A673 (cell line): Measurements from ENCODE around the gene NEIL3. TPM values are rescaled to one million over a fixed set of nuclear protein-coding genes. Genes with fewer than 3 reads are reported as not detected.

ENCODE experiments used
- BruUV-seq: library from RNA; stranded (reverse); fragments of 400-500 nt; replicated peaks from 2 replicates; lab custom pipeline; 2021; lab: Mats Ljungman, UMichigan
- CTCF ChIA-PET: fragments of 300-600 bp; sonication (Branson Sonifier 250); formaldehyde crosslinking; loops from one replicate; lab custom pipeline; 2022; ENCODE audit warnings: antibody characterized with exemption; lab: Charles Lee
- POLR2A ChIA-PET: fragments of 300-600 bp; sonication (Branson Sonifier 250); formaldehyde crosslinking; loops from one replicate; lab custom pipeline; 2022; ENCODE audit warnings: antibody characterized with exemption; ENCODE audit not compliant: low non-redundant PET; lab: Charles Lee
- DNase-seq: peaks from one replicate; pipeline ENCODE4 v3.0.0-alpha.2; 2015; ENCODE audit warnings: low spot score
- H3K27ac ChIP-seq: fragments of 200-600 bp; sonication (generic); 2 replicates; pipeline ENCODE4 v1.5.1; 2016; ENCODE audit warnings: mixed run types, low read depth, mild to moderate bottlenecking, mixed read lengths, antibody characterized with exemption, low read length; ENCODE audit not compliant: poor library complexity, severe bottlenecking
- H3K27me3 ChIP-seq: fragments of 200-600 bp; sonication (generic); replicated peaks from 2 replicates; pipeline ENCODE4 v1.6.1; 2017; ENCODE audit warnings: mixed run types, low read depth, mild to moderate bottlenecking, mixed read lengths, antibody characterized with exemption, low read length; ENCODE audit not compliant: insufficient read depth, poor library complexity
- H3K36me3 ChIP-seq: fragments of 200-600 bp; sonication (generic); 2 replicates; pipeline ENCODE4 v1.6.1; 2016; ENCODE audit warnings: mixed run types, mild to moderate bottlenecking, mixed read lengths, antibody characterized with exemption, low read length; ENCODE audit not compliant: insufficient read depth, poor library complexity, severe bottlenecking
- H3K4me1 ChIP-seq: fragments of 200-600 bp; sonication (generic); 2 replicates; pipeline ENCODE4 v1.6.1; 2017; ENCODE audit warnings: mixed run types, mild to moderate bottlenecking, mixed read lengths, antibody characterized with exemption, low read length; ENCODE audit not compliant: insufficient read depth, poor library complexity, severe bottlenecking
- H3K4me3 ChIP-seq: fragments of 200-600 bp; sonication (generic); 2 replicates; pipeline ENCODE4 v1.5.1; 2016; ENCODE audit warnings: low read depth, mixed run types, mild to moderate bottlenecking, mixed read lengths, low read length; ENCODE audit not compliant: poor library complexity, severe bottlenecking
- H3K9me3 ChIP-seq: fragments of 200-600 bp; sonication (generic); 2 replicates; pipeline ENCODE4 v1.6.1; 2016; ENCODE audit warnings: mixed run types, low read depth, mild to moderate bottlenecking, mixed read lengths, antibody characterized with exemption, low read length; ENCODE audit not compliant: poor library complexity, severe bottlenecking
- CTCF ChIP-seq: fragments of 300-800, 200-600 bp; sonication (generic); conservative IDR thresholded peaks from 2 replicates; pipeline ENCODE4 v1.5.1; 2017; ENCODE audit warnings: low read depth, mild to moderate bottlenecking, antibody characterized with exemption, low read length, moderate library complexity, mixed read lengths
- EZH2 ChIP-seq: fragments of 200-600 bp; sonication (generic); IDR thresholded peaks from 2 replicates; pipeline ENCODE4 v1.6.1; 2017; ENCODE audit warnings: borderline replicate concordance, low read depth, mild to moderate bottlenecking, mixed read lengths, antibody characterized with exemption, low read length; ENCODE audit not compliant: poor library complexity, severe bottlenecking
- intact Hi-C: fragments of 100-400 bp; cut with micrococcal nuclease; formaldehyde crosslinking; loops from one replicate; pipeline ENCODE4 v1.10.0; 2022; ENCODE audit not compliant: unreplicated experiment
- total RNA-seq: library from RNA; stranded (reverse); gene quantifications from 2 replicates; pipeline ENCODE4 v1.2.3, GENCODE V29; 2021

The NEIL3 gene
- total RNA-seq, 1 experiment from 2014 or later = 24.0 TPM

GRCh38 chr4:177281351-177281909 lies 28.2 kb upstream of the NEIL3 start:
- no peak for TF ChIP-seq EZH2
- no peak for TF ChIP-seq CTCF
- BruUV-seq = no TSS peak
- intact Hi-C loops = no loop called here
- H3K4me3 ChIP-seq = no peak overlapping the region
- no peaks in the 10 kb centered on the region for H3K27me3 ChIP-seq
- no peaks in the 10 kb centered on the region for H3K36me3 ChIP-seq
- POLR2A ChIA-PET = no interaction called here
- DNase-seq = no peak
- CTCF ChIA-PET = no interaction called here
- H3K27ac ChIP-seq = no peak overlapping the region
- no peaks in the 10 kb centered on the region for H3K9me3 ChIP-seq
- no peaks in the 10 kb centered on the region for H3K4me1 ChIP-seq

GRCh38 chr4:177282284-177282835 lies 27.3 kb upstream of the NEIL3 start:
- DNase-seq = no peak
- Histone ChIP-seq H3K27me3 (no peaks in the 10 kb centered on the region), H3K27ac (no peak overlapping the region), H3K4me3 (no peak overlapping the region), H3K9me3 (no peaks in the 10 kb centered on the region), H3K36me3 (no peaks in the 10 kb centered on the region), H3K4me1 (no peaks in the 10 kb centered on the region)
- BruUV-seq = no TSS peak
- intact Hi-C loops = no loop called here
- CTCF ChIA-PET = no interaction called here
- POLR2A ChIA-PET = no interaction called here
- TF ChIP-seq EZH2 = no peak
- no peak for TF ChIP-seq CTCF

- POLR2A ChIA-PET = no interaction called here
- intact Hi-C loops = no loop called here
Measured at GRCh38 chr4:177283167-177283566, 26.5 kb upstream of the NEIL3 start.

More at GRCh38 chr4:177283167-177283566, 26.5 kb upstream of the NEIL3 start:
- no peaks in the 10 kb centered on the region for H3K36me3 ChIP-seq
- DNase-seq = no peak
- no peaks in the 10 kb centered on the region for H3K4me1 ChIP-seq
- H3K27me3 ChIP-seq = no peaks in the 10 kb centered on the region
- no peak overlapping the region for H3K27ac ChIP-seq
- CTCF ChIA-PET = no interaction called here
- BruUV-seq = no TSS peak
- H3K4me3 ChIP-seq = no peak overlapping the region
- no peaks in the 10 kb centered on the region for H3K9me3 ChIP-seq
- TF ChIP-seq EZH2 (no peak), CTCF (no peak)
